B cell (primary cell): ENCODE data around the gene PRICKLE3. TPM values are rescaled to one million over a fixed set of nuclear protein-coding genes. Genes with fewer than 3 reads are reported as not detected.
"Not testable (repeated sequence)": the region's sequence is repeated elsewhere in the genome, so short reads cannot be mapped to it uniquely, and the experiment has no call there.

Source experiments
- ATAC-seq: fragments of 200-7000 bp; cut with Tn5 transposase; one replicate; pipeline ENCODE4 v1.10.0; 2021; ENCODE audit warnings: low read depth, mild to moderate bottlenecking, moderate number of reproducible peaks, moderate library complexity
- CTCF ChIA-PET: fragments of 350-600 bp; sonication (Branson Sonifier 250); formaldehyde crosslinking; loops from one replicate; lab custom pipeline; 2021; ENCODE audit warnings: antibody characterized with exemption, inconsistent platforms; lab: Charles Lee
- POLR2A ChIA-PET: fragments of 350-600 bp; sonication (Branson Sonifier 250); formaldehyde crosslinking; loops from one replicate; lab custom pipeline; 2021; ENCODE audit warnings: antibody characterized with exemption; lab: Charles Lee
- DNase-seq: peaks from one replicate; pipeline ENCODE4 v3.0.0; 2013
- H2AFZ ChIP-seq: 2 replicates; pipeline ENCODE4 v1.6.1; 2012; ENCODE audit warnings: mild to moderate bottlenecking, low read depth, low read length; ENCODE audit not compliant: insufficient read depth, poor library complexity, severe bottlenecking
- H3K27ac ChIP-seq, 2 donors: 1 replicate in 1 of 2; 2 replicates in 1 of 2; pipeline ENCODE4 v1.5.1; 2012 to 2013; ENCODE audit warnings: low read length in 2 of 2, mild to moderate bottlenecking in 2 of 2, moderate library complexity in 1 of 2
- H3K27me3 ChIP-seq, 4 experiments: fragments of 200-600 bp in 1 of 4; sonication (generic) in 1 of 4; replicated peaks in 1 of 4; 1 replicate in 2 of 4; 2 replicates in 2 of 4; pipeline versions ENCODE4 v1.6.1 to v1.7.0; 2013 to 2016; ENCODE audit warnings: low read length in 3 of 4, mild to moderate bottlenecking in 2 of 4, mixed read lengths in 1 of 4, moderate library complexity in 1 of 4; ENCODE audit not compliant: insufficient read depth in 4 of 4, control insufficient read depth in 3 of 4; ENCODE audit errors: control extremely low read depth in 1 of 4
- H3K36me3 ChIP-seq, 2 experiments: replicated peaks in 1 of 2; 1 replicate in 1 of 2; 2 replicates in 1 of 2; pipeline versions ENCODE4 v1.6.1 to v1.7.1; 2013; ENCODE audit warnings: low read length in 1 of 2; ENCODE audit not compliant: insufficient read depth in 2 of 2, control insufficient read depth in 1 of 2; ENCODE audit errors: control extremely low read depth in 1 of 2, extremely low read depth in 1 of 2
- H3K4me1 ChIP-seq, 2 donors: fragments of 200-600 bp in 1 of 2; sonication (generic) in 1 of 2; 1 replicate in 1 of 2; 2 replicates in 1 of 2; pipeline versions ENCODE4 v1.5.1 to v1.6.1; 2013 to 2017; ENCODE audit warnings: low read length in 2 of 2; ENCODE audit not compliant: control insufficient read depth in 2 of 2, insufficient read depth in 2 of 2
- H3K4me2 ChIP-seq: replicated peaks from 2 replicates; pipeline ENCODE3; 2012; ENCODE audit warnings: mild to moderate bottlenecking, low read depth, low read length; ENCODE audit not compliant: poor library complexity, severe bottlenecking
- H3K4me3 ChIP-seq, 5 experiments: fragments of 200-600 bp in 1 of 5; sonication (generic) in 1 of 5; 1 replicate in 3 of 5; 2 replicates in 2 of 5; pipeline versions ENCODE4 v1.5.1 to v1.7.0; 2011 to 2016; ENCODE audit warnings: low read length in 4 of 5, mild to moderate bottlenecking in 4 of 5, low read depth in 2 of 5, control low read depth in 1 of 5, moderate library complexity in 1 of 5; ENCODE audit not compliant: insufficient read depth in 1 of 5; ENCODE audit errors: control extremely low read depth in 1 of 5, extremely low read depth in 1 of 5
- H3K79me2 ChIP-seq: fragments of 200-600 bp; sonication (generic); one replicate; pipeline ENCODE4 v1.6.0; 2016; ENCODE audit warnings: low read length; ENCODE audit not compliant: control insufficient read depth, insufficient read depth
- H3K9ac ChIP-seq: fragments of 200-600 bp; sonication (generic); 2 replicates; pipeline ENCODE4 v1.6.1; 2017; ENCODE audit warnings: mild to moderate bottlenecking, low read length, moderate library complexity
- H3K9me3 ChIP-seq, 3 donors: one replicate each; pipeline versions ENCODE4 v1.6.1 to v1.7.1; 2013; ENCODE audit warnings: low read length in 2 of 3; ENCODE audit not compliant: control insufficient read depth in 2 of 3, insufficient read depth in 1 of 3; ENCODE audit errors: control extremely low read depth in 1 of 3
- H4K20me1 ChIP-seq: 2 replicates; pipeline ENCODE4 v1.6.0; 2012; ENCODE audit warnings: mild to moderate bottlenecking, low read length; ENCODE audit not compliant: insufficient read depth, control insufficient read depth, poor library complexity, severe bottlenecking
- H3K27ac Mint-ChIP-seq: one replicate; pipeline ENCODE4 v1.8.0; 2021; ENCODE audit warnings: mixed read lengths
- H3K27me3 Mint-ChIP-seq: one replicate; pipeline ENCODE4 v1.8.0; 2021; ENCODE audit warnings: mixed read lengths
- H3K4me1 Mint-ChIP-seq: one replicate; pipeline ENCODE4 v1.8.0; 2021; ENCODE audit warnings: mixed read lengths
- H3K4me3 Mint-ChIP-seq: one replicate; pipeline ENCODE4 v1.8.0; 2021; ENCODE audit warnings: mixed read lengths
- H3K9me3 Mint-ChIP-seq: one replicate; pipeline ENCODE4 v1.8.0; 2022; ENCODE audit warnings: mixed read lengths; ENCODE audit not compliant: insufficient read depth
- CTCF ChIP-seq: fragments of 200-600 bp; IDR thresholded peaks from one replicate; pipeline ENCODE4 v1.8.0; 2022; ENCODE audit warnings: antibody characterized with exemption, mild to moderate bottlenecking
- EZH2 ChIP-seq: IDR thresholded peaks from 2 replicates; pipeline ENCODE4 v1.6.1; 2012; ENCODE audit warnings: borderline replicate concordance, low read depth, mild to moderate bottlenecking, moderate library complexity, low read length; ENCODE audit not compliant: insufficient read depth, poor library complexity, severe bottlenecking
- WGBS: methylation state at CpG from one replicate; pipeline ENCODE4 v1.1.5; 2013; ENCODE audit warnings: missing lambda C conversion rate; ENCODE audit not compliant: insufficient coverage; 5-methylcytosine and 5-hydroxymethylcytosine counted together
- intact Hi-C: fragments of 100-400 bp; cut with micrococcal nuclease; formaldehyde crosslinking; loops from one replicate; pipeline ENCODE4 v1.10.0; 2022
- polyA plus RNA-seq: library from polyadenylated mRNA; depleted of rRNA; stranded (reverse); fragments of >200 nt; gene quantifications from 2 replicates; pipeline ENCODE4 v1.2.3, GENCODE V29; 2012
- total RNA-seq, 2 donors: library from RNA; stranded (reverse); fragments of 120-200 nt in 1 of 2; gene quantifications; 1 replicate in 1 of 2; 2 replicates in 1 of 2; pipeline versions ENCODE4 v1.2.3 to v1.2.4, GENCODE V29; 2013 to 2022

PRICKLE3 gene
- total and polyA plus RNA-seq, 2 donors (not counting 1 experiment from before 2014, with no cell fraction given) = 16.2 to 21.0 TPM

GRCh38 chrX:49147936-49148335, 38.2 kb downstream of the PRICKLE3 start:
- ChIA-PET POLR2A (no interaction called here), CTCF (no interaction called here)
- intact Hi-C loops = no loop called here
- no peak overlapping the region for H3K9ac ChIP-seq
- no peak overlapping the region for H3K27ac ChIP-seq
- H3K4me2 ChIP-seq = no peak overlapping the region
- H3K36me3 ChIP-seq = no peaks in the 10 kb centered on the region
- TF ChIP-seq EZH2 (no peak), CTCF (no peak)
- H4K20me1 ChIP-seq = no peaks in the 10 kb centered on the region
- Mint-ChIP-seq H3K4me1 (no peaks in the 10 kb centered on the region), H3K27me3 (no peaks in the 10 kb centered on the region), H3K4me3 (no peak overlapping the region), H3K9me3 (no peaks in the 10 kb centered on the region), H3K27ac (no peak overlapping the region)
- ATAC-seq = no peak
- DNase-seq = no peak
- H3K4me3 ChIP-seq = no peak overlapping the region
- no peak overlapping the region for H2AFZ ChIP-seq
- H3K27me3 ChIP-seq = no peaks in the 10 kb centered on the region
- no peaks in the 10 kb centered on the region for H3K4me1 ChIP-seq
- no peaks in the 10 kb centered on the region for H3K9me3 ChIP-seq
- WGBS = 93% methylated on average over 3 of the region's 13 CpGs
- H3K79me2 ChIP-seq = no peaks in the 10 kb centered on the region

- DNase-seq (no peak), ATAC-seq (no peak)
- Histone ChIP-seq H2AFZ (no peak overlapping the region), H3K4me3 (no peak overlapping the region), H3K4me1 (no peaks in the 10 kb centered on the region), H3K27me3 (no peaks in the 10 kb centered on the region), H3K36me3 (no peaks in the 10 kb centered on the region), H3K9ac (no peak overlapping the region), H3K79me2 (no peaks in the 10 kb centered on the region), H3K9me3 (no peaks in the 10 kb centered on the region), H3K4me2 (no peak overlapping the region), H4K20me1 (no peaks in the 10 kb centered on the region), H3K27ac (no peak overlapping the region)
- Mint-ChIP-seq H3K4me1 (no peaks in the 10 kb centered on the region), H3K27me3 (no peaks in the 10 kb centered on the region), H3K27ac (no peak overlapping the region), H3K9me3 (no peaks in the 10 kb centered on the region), H3K4me3 (no peak overlapping the region)
- POLR2A ChIA-PET = no interaction called here
- 100% methylated on average over 2 of the region's 8 CpGs for WGBS
- intact Hi-C loops = no loop called here
- no peak for TF ChIP-seq EZH2
- TF ChIP-seq CTCF = no peak
- CTCF ChIA-PET = no interaction called here
Measured at GRCh38 chrX:49147282-49147681, 38.9 kb downstream of the PRICKLE3 start.

GRCh38 chrX:49143154-49143553, 43.0 kb downstream of the PRICKLE3 start:
- H3K27me3 ChIP-seq, H3K9ac ChIP-seq, H3K27me3 Mint-ChIP-seq, H3K4me1 ChIP-seq, DNase-seq, POLR2A ChIA-PET, H3K4me3 ChIP-seq, H3K27ac Mint-ChIP-seq, H2AFZ ChIP-seq, ATAC-seq, H3K4me3 Mint-ChIP-seq, H4K20me1 ChIP-seq, H3K4me1 Mint-ChIP-seq, H3K36me3 ChIP-seq, H3K79me2 ChIP-seq, intact Hi-C loops, H3K4me2 ChIP-seq, H3K9me3 Mint-ChIP-seq, H3K27ac ChIP-seq: not testable (repeated sequence)
- CTCF ChIA-PET = interaction anchor here (1.4 kb wide), 2 partner anchors 12 to 24 kb away, joined by 3 to 4 read pairs; no protein-coding TSS in a partner anchor
- H3K9me3 ChIP-seq = peaks cover 0 to 13% (median 13%) of the 10 kb centered on the region in 3 donors
- WGBS = no CpG with 5 or more reads among the region's 7 CpGs
